ENCODE data around the gene CHIC2. TPM values are rescaled to one million over a fixed set of nuclear protein-coding genes. Genes with fewer than 3 reads are reported as not detected.

CHIC2 gene
- total RNA-seq, 1 donor from 2014 or later = 35.9 TPM

- no peak for DNase-seq
These were observed 58.9 kb downstream of the CHIC2 start for GRCh38 chr4:54005475-54005874.

DNA sequence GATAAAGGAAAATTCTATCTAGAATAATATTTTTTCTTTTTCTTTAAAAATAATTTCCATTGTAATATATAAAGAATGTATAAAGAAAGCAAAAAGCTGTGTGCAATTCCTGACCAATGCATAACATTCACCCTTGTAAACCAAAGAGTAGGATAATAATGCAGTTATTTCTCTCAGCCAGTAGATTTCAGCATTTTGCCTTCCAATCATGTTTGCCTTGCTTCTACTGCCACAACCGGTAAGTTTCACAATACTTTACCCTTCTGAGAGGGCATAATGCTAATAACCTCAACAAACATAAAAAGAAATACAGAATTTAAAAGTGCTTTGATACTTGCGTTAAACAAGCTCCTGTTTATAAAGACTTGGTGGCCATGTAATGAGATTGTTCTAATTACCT is 59.9 kb downstream of the CHIC2 start:
- DNase-seq = no peak

DNA sequence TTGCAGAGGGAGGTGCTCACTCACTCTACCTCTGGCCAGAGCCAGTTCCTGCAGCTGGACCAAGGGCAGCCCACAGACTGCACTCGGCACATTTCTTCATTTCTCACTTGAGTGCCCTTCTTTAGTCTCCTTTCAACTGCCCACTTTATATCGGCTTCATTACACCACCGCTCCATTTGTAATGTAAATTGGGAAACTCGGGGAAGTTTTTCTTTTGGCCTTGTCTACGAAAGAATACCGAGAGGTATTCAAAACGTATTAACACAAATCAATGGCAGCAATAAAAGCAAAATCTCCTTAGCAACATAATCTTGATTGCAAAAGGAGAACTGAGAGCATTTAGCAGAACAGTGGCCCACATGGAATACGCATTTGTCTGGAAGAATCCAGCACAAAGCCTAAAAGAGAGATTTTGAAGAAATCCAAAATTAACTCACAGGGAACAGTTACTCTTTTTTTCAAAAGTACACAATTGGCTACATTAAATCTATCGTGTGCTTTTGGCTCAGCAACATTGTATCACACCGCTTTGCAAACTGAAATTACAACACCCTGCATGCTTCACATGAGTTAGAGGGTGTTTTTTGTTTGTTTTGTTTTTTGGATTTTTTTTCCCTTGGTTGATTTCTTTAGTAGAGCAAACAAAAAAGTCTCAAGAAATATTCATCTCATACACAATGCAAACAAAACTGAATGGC is 62.6 kb downstream of the CHIC2 start:
- DNase-seq = no peak

GRCh38 chr4:53997898-53998297 is 66.5 kb downstream of the CHIC2 start:
- DNase-seq = no peak

DNA sequence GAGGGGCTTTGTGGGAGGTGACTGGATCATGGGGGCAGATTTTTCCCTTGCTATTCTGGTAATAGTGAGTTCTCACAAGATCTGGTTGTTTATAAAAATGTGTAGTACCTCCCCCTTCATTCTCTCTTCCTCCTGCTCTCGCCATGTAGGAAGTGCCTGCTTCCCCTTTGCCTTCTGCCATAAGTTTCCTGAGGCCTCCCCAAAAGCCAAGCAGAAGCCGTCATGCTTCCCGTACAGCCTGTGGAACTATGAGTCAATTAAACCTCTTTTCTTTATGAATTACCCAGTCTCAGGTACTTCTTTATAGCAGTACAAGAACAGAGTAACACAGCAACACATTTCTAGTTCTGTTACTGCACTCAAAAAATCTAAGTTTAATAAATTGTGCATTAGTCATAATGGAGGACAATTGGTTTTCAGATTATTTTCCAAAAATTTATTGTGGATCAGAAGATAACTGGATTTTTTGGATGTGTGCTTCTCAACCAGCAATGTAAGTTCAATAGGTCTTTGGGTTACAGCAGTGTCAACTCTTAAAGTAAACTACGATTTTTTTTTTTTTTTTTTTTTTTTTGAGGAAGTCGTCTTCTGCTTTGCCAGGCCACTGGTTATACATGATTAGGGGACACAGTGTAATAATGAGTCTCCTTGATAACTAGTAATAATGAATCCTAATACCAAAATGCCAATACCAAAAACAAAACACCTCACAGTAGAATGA is 69.9 kb downstream of the CHIC2 start:
- no peak for DNase-seq

GRCh38 chr4:53992785-53993184 is 71.6 kb downstream of the CHIC2 start:
- no peak for DNase-seq

GRCh38 chr4:53991821-53992220 is 72.6 kb downstream of the CHIC2 start:
- DNase-seq = no peak

- DNase-seq = no peak
These were observed 73.8 kb downstream of the CHIC2 start for GRCh38 chr4:53990641-53991040.

DNA sequence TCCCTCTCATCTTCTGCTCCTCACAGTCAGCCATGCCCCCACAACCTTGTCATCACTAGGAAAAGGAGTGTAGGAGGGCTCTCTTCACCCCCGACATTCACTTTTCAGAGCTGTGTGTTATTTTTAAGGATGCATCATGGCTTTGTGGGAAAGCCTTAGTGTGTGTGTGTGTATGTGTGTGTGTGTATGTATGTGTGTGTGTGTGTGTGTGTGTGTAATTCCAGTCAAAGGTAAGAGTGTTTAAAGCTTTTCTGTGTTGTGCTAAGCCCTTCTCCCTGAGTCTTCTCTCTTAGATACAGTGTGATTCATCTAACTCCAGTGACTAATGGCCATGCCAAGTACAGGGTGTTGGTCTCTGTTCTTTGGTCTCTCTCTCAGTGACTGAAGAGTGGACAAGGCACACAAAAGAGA is 76.6 kb downstream of the CHIC2 start:
- no peak for DNase-seq

DNA sequence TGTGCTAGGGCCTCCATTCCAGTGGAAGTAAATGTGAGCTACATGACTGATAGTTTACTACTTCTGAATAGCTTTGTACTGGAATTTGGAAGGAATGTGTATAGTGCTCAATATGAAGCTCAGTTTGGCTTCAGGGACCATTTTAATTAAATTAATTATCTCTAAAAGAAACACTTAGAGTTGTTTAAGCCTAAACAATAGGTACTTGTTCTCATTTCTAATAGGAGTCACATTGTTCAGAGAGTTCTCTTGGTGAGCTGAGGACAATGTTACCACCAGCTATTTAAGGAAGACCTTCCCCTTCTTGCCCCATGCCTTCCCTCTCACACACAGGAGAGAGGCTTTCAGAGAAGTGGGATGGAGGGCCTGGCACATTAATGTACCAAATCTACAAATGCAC is 78.3 kb downstream of the CHIC2 start:
- no peak for DNase-seq

GRCh38 chr4:53981567-53981966 is 82.8 kb downstream of the CHIC2 start:
- DNase-seq = no peak

GRCh38 chr4:53981066-53981465 is 83.3 kb downstream of the CHIC2 start:
- no peak for DNase-seq

DNA sequence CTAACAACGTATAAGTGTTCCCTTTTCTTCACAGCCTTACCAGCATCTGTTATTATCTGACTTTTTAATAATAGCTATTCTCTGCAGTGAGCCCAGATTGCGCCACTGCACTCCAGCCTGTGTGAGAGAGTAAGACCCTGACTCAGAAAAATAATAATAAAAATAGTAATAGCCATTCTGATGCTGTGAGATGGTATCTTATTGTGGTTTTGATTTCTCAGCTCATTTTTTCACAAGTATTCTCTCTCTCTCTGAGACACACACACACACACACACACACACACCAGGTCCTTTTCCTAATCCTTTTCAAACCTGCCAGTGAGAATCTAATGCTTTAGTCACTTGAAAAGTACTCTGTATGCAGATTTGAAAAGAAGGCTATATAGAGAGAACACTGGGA is 89.8 kb downstream of the CHIC2 start:
- DNase-seq = no peak

- DNase-seq = no peak
These were observed 96.4 kb downstream of the CHIC2 start for GRCh38 chr4:53967986-53968385.

DNA sequence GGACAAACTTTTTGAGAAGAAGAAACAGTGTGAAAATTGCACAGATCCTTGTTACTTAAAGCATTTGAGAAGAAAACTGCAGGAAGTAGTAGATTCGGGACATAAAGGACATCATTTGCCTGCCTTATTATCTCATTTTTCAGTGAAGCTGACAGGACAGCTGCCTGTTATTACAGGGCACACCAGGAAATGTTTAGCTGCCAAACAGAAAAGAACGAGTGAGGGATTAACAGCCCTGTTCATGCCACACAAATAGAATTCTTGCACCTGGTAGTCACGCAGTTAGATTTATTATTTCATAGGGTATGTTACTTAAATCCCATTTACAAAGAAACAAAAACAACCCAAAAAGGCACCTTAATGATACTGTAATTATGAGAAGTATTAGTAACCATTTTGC is 100.6 kb downstream of the CHIC2 start:
- no peak for DNase-seq

- no peak for DNase-seq
These were observed 101.1 kb downstream of the CHIC2 start for GRCh38 chr4:53963336-53963735.

GRCh38 chr4:53962516-53963225 is 101.7 kb downstream of the CHIC2 start:
- DNase-seq = no peak

- DNase-seq = no peak
These were observed 103.1 kb downstream of the CHIC2 start for GRCh38 chr4:53961351-53961750.

DNA sequence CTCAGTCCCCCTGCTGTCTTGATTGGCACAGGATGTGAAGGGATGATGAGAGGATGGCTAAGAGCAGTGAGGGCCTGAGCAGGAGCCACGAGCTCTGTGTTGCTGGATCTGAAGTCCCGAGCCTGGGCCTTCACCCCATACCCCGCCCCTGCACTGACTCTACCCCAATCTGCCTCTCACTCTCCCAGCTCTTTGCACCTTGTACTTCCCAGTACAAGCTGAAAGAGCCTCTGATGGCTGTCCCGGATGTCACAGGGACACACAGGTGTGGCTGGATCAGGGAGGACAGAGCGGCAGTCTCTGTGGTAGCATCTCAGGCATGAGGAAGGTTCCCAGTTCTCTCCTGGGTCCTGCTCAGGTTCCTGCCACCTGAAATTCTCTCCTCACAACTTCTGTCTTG is 103.6 kb downstream of the CHIC2 start:
- no peak for DNase-seq
